ENCODE results near the gene GCC2. TPM values are rescaled to one million over a fixed set of nuclear protein-coding genes. Genes with fewer than 3 reads are reported as not detected.
A peak's percentile ranks its signal among the peaks of the same experiment; 100 is the strongest.

GCC2 gene
- total and polyA plus RNA-seq, 2 of the 13 experiments (the other 11 are each of a cell fraction or from before 2014, with no cell fraction given), result 17.6 to 22.5 TPM

DNA sequence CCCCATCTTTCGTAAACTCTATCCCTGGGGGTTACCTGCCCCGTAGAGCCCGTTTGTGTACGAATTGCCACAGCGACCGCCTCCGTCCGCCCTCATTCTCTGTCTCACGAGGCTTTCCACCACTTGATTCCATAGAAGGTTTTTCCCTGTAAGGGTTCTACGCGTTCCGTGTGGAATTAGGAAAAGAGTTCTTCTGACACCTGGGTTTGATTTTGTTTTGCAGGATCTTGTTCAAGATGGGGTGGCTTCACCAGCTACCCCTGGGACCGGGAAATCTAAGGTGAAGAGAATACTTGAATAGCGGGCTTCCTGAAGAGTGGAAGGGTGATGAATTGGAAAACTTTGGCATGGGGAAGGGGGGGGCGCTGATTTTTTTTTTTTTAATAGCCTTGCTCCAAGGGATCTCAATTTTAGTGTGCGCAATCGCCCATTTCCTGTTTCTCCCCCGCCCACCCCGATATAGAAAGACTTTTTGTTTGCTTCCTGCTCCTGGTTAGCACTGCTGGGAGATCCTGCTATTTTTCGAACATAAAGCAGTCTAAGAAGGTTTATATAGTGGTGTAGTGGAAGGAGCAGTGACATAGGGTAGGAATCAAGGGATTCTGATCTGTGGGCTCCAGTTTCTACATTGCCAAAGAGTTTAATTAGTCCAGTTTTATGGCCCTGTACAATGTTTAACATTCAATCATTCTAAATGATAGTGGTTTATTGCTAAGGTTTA, 564 bp downstream of the GCC2 start (continued):
- TF ChIP-seq ATF7-NPFF (CRISPR knock-in tag; IDR thresholded peaks at IDR 0.05; ENCODE audit: low read depth) (no peak), NCOA2 (CRISPR knock-in tag; IDR thresholded peaks at IDR 0.05) (no peak), MTF2 (CRISPR knock-in tag; IDR thresholded peaks at IDR 0.05; ENCODE audit: borderline replicate concordance) (no peak), ZFP82 (CRISPR knock-in tag; IDR thresholded peaks at IDR 0.05; ENCODE audit: borderline replicate concordance) (peak; percentile 83; the same call in 1 of the 2 replicates), FOXK2 (IDR thresholded peaks at IDR 0.05) (no peak), TBX2 (CRISPR knock-in tag; IDR thresholded peaks at IDR 0.05; ENCODE audit: borderline replicate concordance) (0 out of 2 replicates have a peak, but pooled peaks have one; percentile 2), GZF1 (CRISPR knock-in tag; IDR thresholded peaks at IDR 0.05) (peak; percentile 30; the same call in 1 of the 2 replicates), ZNF781 (CRISPR knock-in tag; IDR thresholded peaks at IDR 0.05; ENCODE audit: borderline replicate concordance, not compliant biosample characterization) (peak; percentile 4), EP300 (IDR thresholded peaks at IDR 0.05; ENCODE audit: low read depth in 2 of 2, low read length in 2 of 2) (no peak), EP300 (CRISPR knock-in tag; IDR thresholded peaks at IDR 0.05; ENCODE audit: borderline replicate concordance) (no peak), MIER3 (CRISPR knock-in tag; IDR thresholded peaks at IDR 0.05; ENCODE audit: borderline replicate concordance) (no peak), ASH2L (IDR thresholded peaks at IDR 0.05; ENCODE audit: insufficient read length, low read depth, low read length) (peak; percentile 94), FOXC1 (CRISPR knock-in tag; IDR thresholded peaks at IDR 0.05; ENCODE audit: borderline replicate concordance) (no peak), SPEN (CRISPR knock-in tag; IDR thresholded peaks at IDR 0.05; ENCODE audit: low read depth) (no peak)
- TF ChIP-seq, protein P1, sequence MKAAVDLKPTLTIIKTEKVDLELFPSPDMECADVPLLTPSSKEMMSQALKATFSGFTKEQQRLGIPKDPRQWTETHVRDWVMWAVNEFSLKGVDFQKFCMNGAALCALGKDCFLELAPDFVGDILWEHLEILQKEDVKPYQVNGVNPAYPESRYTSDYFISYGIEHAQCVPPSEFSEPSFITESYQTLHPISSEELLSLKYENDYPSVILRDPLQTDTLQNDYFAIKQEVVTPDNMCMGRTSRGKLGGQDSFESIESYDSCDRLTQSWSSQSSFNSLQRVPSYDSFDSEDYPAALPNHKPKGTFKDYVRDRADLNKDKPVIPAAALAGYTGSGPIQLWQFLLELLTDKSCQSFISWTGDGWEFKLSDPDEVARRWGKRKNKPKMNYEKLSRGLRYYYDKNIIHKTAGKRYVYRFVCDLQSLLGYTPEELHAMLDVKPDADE (CRISPR knock-in tag; IDR thresholded peaks at IDR 0.05), result no peak
- TF ChIP-seq, protein P2, sequence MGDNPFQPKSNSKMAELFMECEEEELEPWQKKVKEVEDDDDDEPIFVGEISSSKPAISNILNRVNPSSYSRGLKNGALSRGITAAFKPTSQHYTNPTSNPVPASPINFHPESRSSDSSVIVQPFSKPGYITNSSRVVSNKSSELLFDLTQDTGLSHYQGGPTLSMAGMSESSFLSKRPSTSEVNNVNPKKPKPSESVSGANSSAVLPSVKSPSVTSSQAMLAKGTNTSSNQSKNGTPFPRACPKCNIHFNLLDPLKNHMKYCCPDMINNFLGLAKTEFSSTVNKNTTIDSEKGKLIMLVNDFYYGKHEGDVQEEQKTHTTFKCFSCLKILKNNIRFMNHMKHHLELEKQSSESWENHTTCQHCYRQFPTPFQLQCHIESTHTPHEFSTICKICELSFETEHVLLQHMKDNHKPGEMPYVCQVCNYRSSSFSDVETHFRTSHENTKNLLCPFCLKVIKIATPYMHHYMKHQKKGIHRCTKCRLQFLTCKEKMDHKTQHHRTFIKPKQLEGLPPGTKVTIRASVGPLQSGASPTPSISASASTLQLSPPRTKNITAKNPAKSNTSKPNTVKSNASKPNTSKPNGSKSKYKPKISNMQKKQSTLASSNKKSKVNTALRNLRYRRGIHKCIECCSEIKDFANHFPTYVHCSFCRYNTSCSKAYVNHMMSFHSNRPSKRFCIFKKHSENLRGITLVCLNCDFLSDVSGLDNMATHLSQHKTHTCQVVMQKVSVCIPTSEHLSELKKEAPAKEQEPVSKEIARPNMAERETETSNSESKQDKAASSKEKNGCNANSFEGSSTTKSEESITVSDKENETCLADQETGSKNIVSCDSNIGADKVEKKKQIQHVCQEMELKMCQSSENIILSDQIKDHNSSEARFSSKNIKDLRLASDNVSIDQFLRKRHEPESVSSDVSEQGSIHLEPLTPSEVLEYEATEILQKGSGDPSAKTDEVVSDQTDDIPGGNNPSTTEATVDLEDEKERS (CRISPR knock-in tag; IDR thresholded peaks at IDR 0.05), result 0 out of 2 replicates have a peak, but pooled peaks have one; percentile 40
- TF ChIP-seq, protein P3, sequence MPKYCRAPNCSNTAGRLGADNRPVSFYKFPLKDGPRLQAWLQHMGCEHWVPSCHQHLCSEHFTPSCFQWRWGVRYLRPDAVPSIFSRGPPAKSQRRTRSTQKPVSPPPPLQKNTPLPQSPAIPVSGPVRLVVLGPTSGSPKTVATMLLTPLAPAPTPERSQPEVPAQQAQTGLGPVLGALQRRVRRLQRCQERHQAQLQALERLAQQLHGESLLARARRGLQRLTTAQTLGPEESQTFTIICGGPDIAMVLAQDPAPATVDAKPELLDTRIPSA (CRISPR knock-in tag; IDR thresholded peaks at IDR 0.05; ENCODE audit: borderline replicate concordance), result peak; percentile 3; the same call in 1 of the 2 replicates
- TF ChIP-seq, protein P4, sequence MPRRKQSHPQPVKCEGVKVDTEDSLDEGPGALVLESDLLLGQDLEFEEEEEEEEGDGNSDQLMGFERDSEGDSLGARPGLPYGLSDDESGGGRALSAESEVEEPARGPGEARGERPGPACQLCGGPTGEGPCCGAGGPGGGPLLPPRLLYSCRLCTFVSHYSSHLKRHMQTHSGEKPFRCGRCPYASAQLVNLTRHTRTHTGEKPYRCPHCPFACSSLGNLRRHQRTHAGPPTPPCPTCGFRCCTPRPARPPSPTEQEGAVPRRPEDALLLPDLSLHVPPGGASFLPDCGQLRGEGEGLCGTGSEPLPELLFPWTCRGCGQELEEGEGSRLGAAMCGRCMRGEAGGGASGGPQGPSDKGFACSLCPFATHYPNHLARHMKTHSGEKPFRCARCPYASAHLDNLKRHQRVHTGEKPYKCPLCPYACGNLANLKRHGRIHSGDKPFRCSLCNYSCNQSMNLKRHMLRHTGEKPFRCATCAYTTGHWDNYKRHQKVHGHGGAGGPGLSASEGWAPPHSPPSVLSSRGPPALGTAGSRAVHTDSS (CRISPR knock-in tag; conservative IDR thresholded peaks at IDR 0.05), result no peak
- TF ChIP-seq, protein P5, sequence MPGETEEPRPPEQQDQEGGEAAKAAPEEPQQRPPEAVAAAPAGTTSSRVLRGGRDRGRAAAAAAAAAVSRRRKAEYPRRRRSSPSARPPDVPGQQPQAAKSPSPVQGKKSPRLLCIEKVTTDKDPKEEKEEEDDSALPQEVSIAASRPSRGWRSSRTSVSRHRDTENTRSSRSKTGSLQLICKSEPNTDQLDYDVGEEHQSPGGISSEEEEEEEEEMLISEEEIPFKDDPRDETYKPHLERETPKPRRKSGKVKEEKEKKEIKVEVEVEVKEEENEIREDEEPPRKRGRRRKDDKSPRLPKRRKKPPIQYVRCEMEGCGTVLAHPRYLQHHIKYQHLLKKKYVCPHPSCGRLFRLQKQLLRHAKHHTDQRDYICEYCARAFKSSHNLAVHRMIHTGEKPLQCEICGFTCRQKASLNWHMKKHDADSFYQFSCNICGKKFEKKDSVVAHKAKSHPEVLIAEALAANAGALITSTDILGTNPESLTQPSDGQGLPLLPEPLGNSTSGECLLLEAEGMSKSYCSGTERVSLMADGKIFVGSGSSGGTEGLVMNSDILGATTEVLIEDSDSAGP (CRISPR knock-in tag; IDR thresholded peaks at IDR 0.05; ENCODE audit: borderline replicate concordance), result peak; percentile 51; the same call in 1 of the 2 replicates
